Activated T-helper 1 cell treated with anti-CD3 and anti-CD28 coated beads, Interleukin-2, amount 50 U/mL, for 16 hours (primary cell): ENCODE measurements around the gene CELA3B.
"Not testable (repeated sequence)": the region's sequence is repeated elsewhere in the genome, so short reads cannot be mapped to it uniquely, and the experiment has no call there.

Experiments
- DNase-seq, 2 donors: peaks; one replicate each; pipeline ENCODE4 v3.0.0-alpha.2; 2020; ENCODE audit warnings: low read depth in 1 of 2, low spot score in 1 of 2

CELA3B gene

DNA sequence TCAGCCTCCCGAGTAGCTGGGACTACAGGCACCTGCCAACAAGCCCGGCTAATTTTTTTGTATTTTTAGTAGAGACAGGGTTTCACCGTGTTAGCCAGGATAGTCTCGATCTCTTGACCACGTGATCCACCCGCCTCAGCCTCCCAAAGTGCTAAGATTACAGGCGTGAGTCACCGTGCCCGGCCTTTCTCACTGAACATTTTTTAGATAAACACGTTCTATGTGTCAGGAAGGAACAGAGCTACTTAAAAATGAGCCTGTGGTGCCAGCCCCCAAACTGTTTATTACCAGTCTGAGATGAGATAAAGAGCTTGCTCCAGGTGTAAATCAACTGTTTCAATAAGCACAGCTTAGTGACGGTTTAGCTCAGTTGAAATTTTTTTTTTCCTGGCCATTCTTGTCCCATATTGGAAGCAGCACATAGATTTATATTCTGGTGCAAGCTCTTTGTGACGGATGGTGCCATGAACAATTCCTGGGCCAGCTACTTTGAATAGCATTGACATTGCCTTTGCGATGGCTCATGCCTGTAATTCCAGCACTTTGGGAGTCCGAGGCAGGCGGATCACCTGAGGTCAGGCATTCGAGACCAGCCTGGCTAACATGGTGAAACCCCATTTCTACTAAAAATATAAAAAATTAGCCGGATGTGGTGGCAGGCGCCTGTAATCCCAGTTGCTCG is 33.7 kb upstream of the CELA3B start:
- not testable (repeated sequence) for DNase-seq

DNA sequence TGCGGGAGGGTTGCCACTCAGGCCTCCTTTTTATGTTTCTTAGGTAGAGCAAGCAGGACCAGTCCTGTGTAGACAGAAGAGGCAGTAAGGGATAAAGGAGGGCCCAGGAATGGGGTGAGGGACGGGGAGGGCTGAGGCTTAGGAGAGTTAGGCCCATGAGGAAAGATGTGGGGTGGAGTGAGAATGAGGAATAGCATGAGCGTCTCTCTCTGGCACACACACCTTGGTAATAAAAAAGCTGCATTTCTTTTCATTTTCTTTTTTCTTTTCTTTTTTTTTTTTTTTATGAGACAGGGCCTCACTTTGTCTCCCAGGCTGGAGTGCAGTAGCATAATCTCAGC is 32.1 kb upstream of the CELA3B start:
- no peak for DNase-seq

DNA sequence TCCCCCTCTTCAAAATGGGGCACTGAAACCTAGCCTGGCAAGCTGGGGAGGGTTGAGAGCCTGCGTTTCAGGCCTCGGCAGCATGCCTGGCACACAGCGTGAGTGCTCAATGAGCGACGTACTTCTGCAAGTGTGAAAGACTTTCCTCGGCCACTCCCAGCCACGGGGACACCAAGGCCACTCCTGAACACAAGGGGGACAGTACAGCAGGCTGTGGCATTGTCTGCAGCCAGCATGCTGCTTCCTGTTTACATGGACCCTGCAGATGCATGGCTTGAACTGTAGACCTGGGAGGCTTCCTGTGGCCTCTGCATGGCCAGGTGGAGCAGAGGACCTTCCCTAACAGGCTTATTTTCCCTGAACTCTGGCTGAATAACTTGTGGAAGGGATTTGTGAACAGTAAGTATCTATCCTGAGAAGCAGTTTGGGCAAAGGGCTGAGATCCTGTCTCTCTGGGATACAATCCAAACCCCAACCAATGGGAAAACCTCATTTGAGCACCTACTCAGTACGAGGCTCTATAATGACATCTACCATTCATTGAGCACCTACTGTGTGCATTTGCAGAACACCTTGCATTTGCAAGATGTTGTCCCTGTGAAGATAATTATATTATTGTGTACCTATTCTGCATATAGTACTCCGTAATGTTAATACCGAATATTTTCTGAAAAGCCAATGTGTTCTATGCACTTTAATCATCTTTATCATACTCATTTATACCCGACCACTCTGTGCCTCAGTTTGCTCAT is 29.8 kb upstream of the CELA3B start:
- DNase-seq = no peak

DNA sequence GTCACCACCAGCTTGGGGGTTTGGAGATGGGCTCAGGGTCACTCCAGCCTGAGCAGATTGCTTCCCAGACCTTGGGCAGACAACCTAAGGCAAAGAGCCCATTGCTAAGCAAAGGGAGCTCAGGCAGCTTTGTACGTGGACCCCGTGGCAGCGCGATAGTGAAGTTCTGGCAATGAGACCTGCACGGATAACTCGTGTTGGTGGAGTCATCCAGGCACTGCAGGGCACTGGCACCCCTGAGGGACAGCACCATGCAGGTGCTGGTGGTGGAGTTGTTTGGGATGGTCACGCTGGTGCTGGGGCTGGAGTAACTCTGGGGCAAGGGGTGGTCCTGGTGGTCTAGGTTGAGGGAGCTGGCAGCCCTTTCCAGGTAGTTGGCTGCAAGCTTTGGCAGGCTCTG is 26.1 kb upstream of the CELA3B start:
- no peak for DNase-seq

- DNase-seq = no peak
Measured at GRCh38 chr1:21951226-21951870, 25.5 kb upstream of the CELA3B start.

DNA sequence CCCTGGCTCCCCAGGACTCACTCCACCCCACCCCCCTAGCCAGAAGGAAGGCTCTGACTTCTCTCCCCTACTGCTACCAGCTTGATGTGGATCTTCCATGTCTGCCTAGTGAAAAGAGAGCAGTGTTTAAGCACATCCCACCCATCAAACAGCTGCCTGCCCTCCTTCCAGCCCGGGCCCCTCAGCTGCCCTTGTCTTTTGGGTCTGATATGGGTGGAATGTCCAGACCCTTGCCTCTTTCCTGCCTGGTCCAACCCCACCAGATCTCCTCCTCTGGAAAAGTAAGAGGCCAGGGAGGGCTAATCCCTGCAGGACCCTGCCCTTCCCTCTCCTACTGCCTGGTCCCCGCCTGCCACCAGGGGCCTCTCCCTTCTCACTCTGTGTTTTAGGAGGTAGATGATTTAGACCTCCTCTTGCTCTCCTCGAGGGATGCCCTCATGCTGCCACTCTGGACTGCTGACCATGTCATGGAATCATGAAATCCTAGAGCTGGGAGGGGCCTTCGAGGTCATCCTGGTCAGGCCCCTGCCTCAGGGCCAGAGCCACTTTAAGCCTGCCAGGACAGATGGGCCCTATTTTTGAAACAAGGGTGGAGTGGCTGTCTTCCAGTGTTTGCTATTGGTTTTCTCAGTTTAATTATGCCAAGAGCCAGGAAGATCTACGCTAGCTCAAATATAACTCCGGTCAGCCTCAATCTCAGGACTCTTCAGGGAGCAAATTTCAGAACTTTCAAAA is 23.9 kb upstream of the CELA3B start:
- DNase-seq = no peak

DNA sequence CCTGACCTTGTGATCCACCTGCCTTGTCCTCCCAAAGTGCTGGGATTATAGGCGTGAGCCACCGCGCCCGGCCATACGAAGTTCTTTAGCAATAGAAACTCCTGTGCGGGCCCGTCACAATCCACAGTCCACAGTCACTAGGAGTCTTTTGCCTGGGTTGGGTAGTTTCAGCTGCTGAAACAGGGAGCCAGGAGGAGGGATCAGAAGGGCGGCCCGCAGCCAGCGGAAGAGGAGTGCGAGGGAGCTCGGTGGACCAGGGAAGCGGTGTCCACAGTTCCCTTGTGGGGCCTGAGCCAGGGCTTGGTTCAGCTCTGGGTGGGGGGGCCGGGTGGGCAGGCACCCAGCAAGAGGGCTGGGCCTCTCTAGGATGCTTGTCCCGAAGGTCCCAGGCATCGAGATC is 21.8 kb upstream of the CELA3B start:
- DNase-seq = no peak

DNA sequence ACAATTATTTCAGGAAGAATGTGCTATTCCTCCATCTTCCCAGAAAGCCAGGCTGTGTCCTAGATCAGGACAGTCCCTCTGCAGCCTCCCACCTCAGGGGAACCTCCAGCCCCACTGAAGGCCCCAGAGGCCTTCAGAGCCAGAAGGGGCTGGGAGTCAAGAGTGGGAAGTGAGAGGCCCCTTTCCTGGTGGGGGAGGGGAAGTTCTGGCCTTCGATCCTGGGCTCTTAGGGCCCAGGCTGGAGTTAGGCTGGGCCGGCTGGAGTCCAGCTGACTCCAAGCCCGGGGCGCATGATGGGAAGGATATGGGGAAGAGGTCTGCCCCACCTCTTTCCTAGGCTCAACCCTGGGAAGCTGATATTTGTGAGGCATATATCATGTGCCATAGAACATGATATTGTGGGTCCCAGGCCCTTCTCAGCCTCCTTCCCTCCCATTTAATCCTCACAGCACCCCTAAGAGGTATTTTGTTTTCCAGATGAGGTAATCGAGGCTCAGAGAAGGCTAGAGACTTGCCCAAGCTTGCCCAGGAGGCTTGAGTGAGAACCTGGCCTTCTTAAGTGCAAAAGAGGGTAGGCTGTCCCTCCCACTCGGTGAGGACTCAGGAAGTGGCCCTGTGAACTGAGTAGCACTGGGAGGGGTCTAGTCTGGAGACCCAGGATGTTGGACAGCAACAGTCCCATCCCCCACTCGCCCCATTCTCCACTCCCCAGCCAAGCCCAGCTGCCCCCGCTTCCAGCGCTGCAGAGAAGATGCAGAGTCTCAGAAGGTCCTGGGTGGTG is 21.1 kb upstream of the CELA3B start:
- no peak for DNase-seq

GRCh38 chr1:21956720-21957552 is 19.9 kb upstream of the CELA3B start:
- peak in 1 of 2 donors; percentile 14 for DNase-seq

DNA sequence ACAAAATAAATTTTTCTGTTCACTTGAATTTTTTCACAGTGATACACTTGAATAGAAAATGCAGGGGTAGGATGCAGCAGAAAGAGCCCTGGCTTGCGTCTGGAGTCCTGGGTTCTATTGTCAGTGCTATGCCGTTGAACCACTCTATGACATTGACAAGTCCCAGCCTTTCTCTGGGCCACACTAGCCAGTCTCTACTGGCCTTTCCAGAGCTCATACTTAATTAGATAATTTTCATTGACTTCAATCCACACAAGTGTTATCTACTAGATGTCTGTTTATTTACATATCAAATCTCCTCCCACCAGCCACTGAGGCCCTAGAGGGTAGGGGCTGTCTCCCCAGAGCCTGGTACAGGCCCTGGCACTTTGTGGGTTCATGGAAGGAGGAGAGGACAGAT is 15.5 kb upstream of the CELA3B start:
- no peak for DNase-seq

- no peak for DNase-seq
Measured at GRCh38 chr1:21961799-21962198, 15.0 kb upstream of the CELA3B start.

DNA sequence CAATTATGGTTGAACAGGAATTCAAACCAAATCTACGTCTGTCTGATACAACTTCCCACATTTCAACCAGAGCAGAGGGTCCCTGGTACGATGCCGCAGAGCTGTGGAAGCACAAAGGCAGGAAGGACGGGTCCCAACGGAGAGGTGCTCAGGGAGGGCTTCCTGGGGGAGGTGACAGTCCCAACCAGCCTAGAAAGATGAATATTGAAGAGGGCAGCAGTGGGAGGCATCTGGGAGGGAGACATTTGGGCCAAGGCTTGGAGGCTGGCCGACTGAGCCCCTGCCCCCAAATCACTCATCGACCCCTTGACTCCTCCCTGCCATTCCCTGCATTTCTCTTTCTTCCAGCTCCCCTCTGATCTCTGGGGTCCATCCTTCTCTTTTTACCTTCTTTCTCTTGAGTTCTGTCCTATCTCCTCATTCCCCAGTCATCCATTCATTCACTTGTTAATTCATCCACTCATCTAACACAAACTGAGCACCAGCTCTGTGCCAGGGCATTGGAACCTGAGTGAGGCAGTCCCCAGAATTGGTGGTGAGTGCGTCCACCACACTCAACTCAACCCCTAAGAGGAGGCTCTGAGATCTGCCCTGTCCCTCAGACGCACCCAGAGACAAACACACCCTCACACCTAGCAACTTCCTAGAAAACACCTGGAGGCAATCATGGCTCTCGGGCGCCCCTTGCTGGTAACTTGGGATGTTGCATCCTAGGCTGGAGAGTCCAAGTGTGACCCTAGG is 13.2 kb upstream of the CELA3B start:
- peak; percentile 68 to 79 for DNase-seq

DNA sequence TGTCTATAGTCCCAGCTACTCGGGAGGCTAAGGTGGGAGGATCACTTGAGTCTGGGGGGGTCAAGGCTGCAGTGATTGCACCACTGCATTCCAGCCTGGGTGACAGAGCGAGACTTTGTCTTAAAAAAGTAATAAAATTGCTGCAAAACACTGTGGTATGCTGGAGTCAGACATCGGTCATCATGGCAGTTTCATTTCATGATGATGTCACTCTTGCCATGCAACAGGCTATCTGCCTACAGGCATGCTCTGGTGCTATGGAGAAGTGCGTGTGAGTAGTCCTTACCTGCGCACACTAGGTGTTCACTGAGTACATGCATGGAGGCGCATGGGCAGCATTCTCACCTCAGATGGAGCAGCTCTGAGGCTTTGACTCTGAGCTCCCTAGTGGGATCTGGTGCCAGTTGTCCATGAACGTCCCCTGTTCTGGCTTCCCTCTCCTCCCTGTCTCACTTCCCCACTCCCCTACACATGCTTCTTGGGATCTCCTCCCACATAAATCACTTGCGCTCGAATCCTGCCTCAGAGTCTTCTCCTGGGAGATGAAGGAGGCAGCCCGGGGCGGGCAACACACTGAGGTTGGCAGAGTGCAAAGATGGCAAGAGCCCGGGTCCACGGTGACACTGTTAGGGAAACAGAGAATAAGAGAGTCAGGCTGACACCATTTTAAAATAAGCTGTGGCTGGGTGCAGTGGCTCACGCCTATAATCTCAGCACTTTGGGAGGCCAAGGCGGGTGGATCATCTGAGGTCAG is 10.4 kb upstream of the CELA3B start:
- DNase-seq = no peak

- DNase-seq = not testable (repeated sequence)
Measured at GRCh38 chr1:21967216-21967615, 9.6 kb upstream of the CELA3B start.

GRCh38 chr1:21969066-21969465 is 7.8 kb upstream of the CELA3B start:
- DNase-seq = not testable (repeated sequence)

GRCh38 chr1:21970523-21970922 is 6.3 kb upstream of the CELA3B start:
- DNase-seq = not testable (repeated sequence)

DNA sequence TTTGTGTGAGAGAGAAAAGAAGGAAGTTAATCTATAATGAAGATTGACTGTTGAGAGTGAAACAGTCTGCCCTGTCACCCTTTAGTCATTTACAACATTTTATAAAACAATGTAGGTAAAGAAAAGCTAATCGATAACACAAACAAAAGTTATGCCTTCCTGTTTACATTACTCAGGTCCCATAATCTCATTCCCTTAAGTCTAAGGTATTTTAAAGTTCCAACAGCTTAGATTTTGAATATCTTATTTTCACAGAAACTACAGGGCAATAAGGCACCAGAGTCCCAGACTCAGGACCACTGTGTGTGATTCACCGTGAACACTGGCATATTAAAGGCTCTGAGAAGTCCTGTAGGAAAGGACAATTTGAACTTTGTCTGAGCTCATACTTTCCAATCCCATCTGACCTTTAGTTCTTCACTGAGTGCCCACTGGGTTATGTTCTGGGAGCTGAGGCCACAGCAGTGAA is 3.8 kb upstream of the CELA3B start:
- DNase-seq = not testable (repeated sequence)

DNA sequence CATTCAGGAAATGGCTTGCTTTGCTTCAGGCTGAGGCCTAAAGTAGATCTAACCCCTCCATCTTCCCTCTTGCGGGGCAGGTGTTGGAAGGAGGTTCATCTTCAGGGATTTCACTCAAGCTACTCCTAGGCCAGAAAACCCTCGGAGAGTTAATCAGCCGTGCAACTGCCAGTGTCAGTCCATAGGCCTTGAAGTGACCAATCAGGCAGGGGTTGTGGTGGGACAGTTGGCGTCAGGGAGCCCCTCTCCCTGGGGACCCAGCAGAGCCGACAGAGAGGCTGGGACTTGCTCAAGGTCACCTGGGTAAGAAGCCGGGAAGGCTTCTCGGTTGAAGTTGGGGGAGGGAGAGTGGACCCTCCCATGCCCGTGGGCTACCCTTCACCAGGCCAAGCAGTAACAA is 2.9 kb upstream of the CELA3B start:
- not testable (repeated sequence) for DNase-seq
